OCI-LY3 (cell line): Measurements from ENCODE around the gene PTGS2.

Experiments used
- H2AFZ ChIP-seq: fragments of 200-600, 300-600 bp; shearing (Covaris generic); 2 replicates; pipeline ENCODE4 v1.6.0; 2014; ENCODE audit warnings: antibody characterized with exemption, low read depth, low read length
- H3K27ac ChIP-seq: fragments of 200-600, 300-600 bp; sonication (generic); 2 replicates; pipeline ENCODE4 v1.5.1; 2014; ENCODE audit warnings: mild to moderate bottlenecking, low read length, moderate library complexity, mixed read lengths
- H3K27me3 ChIP-seq: fragments of 200-600, 300-600 bp; sonication (generic); 2 replicates; pipeline ENCODE4 v1.6.1; 2014; ENCODE audit warnings: low read depth, low read length, mixed read lengths
- H3K36me3 ChIP-seq: fragments of 200-600, 300-600 bp; sonication (generic); replicated peaks from 2 replicates; pipeline ENCODE3; 2014; ENCODE audit warnings: low read depth, low read length, mixed read lengths
- H3K4me1 ChIP-seq: fragments of 300-600, 200-600 bp; sonication (generic); 2 replicates; pipeline ENCODE4 v1.6.1; 2014; ENCODE audit warnings: low read length, mixed read lengths
- H3K4me2 ChIP-seq: fragments of 200-600, 300-600 bp; sonication (generic); 2 replicates; pipeline ENCODE4 v1.6.1; 2014; ENCODE audit warnings: low read length, mixed read lengths
- H3K4me3 ChIP-seq: fragments of 300-600, 200-600 bp; sonication (generic); 2 replicates; pipeline ENCODE4 v1.5.1; 2014; ENCODE audit warnings: antibody characterized with exemption, mild to moderate bottlenecking, low read length, moderate library complexity
- H3K79me2 ChIP-seq: fragments of 300-600, 200-600 bp; shearing (Covaris generic); 2 replicates; pipeline ENCODE4 v1.6.1; 2014; ENCODE audit warnings: mild to moderate bottlenecking, low read length, mixed read lengths
- H3K9ac ChIP-seq: fragments of 300-600, 200-600 bp; shearing (Covaris generic); 2 replicates; pipeline ENCODE4 v1.6.0; 2014; ENCODE audit warnings: mild to moderate bottlenecking, low read length, moderate library complexity
- H3K9me3 ChIP-seq: fragments of 200-600, 300-600 bp; shearing (Covaris generic); 2 replicates; pipeline ENCODE4 v1.6.1; 2014; ENCODE audit warnings: low read length, mixed read lengths; ENCODE audit not compliant: insufficient read depth
- H4K20me1 ChIP-seq: fragments of 200-600, 300-600 bp; sonication (generic); 2 replicates; pipeline ENCODE4 v1.6.1; 2016; ENCODE audit warnings: low read length, mixed read lengths; ENCODE audit not compliant: insufficient read depth
- EZH2phosphoT487 ChIP-seq: fragments of 200-600 bp; shearing (Covaris generic); IDR thresholded peaks from 2 replicates; pipeline ENCODE4 v1.6.1; 2018; ENCODE audit warnings: antibody characterized with exemption, mixed run types, low read depth
- TF ChIP-seq, protein P1 (sequence below): fragments of 200-600, 300-600 bp; sonication (generic); IDR thresholded peaks from 2 replicates; pipeline ENCODE4 v1.5.1; 2014; ENCODE audit warnings: antibody characterized with exemption, low read length, low read depth

Gene PTGS2

DNA sequence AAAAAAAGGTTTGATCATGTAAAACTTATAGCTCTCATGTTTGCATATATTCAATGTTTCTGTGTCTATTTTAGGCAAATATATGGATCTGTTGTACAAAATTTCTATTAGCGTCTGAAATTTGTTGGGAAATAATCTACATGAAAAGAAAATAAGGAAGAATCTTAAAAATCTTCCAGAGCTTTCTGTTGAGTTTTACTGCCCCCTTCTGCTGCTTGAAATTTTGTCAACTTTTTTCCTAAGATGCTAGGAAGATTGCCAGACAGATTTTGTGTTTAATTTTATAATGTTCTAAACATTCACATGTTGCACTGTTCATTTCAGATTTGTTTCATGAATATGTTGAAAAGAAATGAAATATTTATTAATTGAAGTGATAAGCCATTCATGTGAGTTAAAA, 2.5 kb upstream of the PTGS2 start:
- Histone ChIP-seq H2AFZ (no peak overlapping the region), H3K9ac (no peak overlapping the region), H4K20me1 (no peaks in the 10 kb centered on the region), H3K9me3 (no peaks in the 10 kb centered on the region), H3K79me2 (no peaks in the 10 kb centered on the region), H3K4me2 (no peak overlapping the region), H3K27me3 (0 out of 2 replicates have a peak, but pooled peaks cover 5% of the 10 kb centered on the region), H3K4me1 (peaks cover 9% of the 10 kb centered on the region), H3K36me3 (no peaks in the 10 kb centered on the region), H3K4me3 (no peak overlapping the region), H3K27ac (no peak overlapping the region)
- TF ChIP-seq, protein P1, sequence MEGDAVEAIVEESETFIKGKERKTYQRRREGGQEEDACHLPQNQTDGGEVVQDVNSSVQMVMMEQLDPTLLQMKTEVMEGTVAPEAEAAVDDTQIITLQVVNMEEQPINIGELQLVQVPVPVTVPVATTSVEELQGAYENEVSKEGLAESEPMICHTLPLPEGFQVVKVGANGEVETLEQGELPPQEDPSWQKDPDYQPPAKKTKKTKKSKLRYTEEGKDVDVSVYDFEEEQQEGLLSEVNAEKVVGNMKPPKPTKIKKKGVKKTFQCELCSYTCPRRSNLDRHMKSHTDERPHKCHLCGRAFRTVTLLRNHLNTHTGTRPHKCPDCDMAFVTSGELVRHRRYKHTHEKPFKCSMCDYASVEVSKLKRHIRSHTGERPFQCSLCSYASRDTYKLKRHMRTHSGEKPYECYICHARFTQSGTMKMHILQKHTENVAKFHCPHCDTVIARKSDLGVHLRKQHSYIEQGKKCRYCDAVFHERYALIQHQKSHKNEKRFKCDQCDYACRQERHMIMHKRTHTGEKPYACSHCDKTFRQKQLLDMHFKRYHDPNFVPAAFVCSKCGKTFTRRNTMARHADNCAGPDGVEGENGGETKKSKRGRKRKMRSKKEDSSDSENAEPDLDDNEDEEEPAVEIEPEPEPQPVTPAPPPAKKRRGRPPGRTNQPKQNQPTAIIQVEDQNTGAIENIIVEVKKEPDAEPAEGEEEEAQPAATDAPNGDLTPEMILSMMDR = peak; percentile 68
- no peak for TF ChIP-seq EZH2phosphoT487

DNA sequence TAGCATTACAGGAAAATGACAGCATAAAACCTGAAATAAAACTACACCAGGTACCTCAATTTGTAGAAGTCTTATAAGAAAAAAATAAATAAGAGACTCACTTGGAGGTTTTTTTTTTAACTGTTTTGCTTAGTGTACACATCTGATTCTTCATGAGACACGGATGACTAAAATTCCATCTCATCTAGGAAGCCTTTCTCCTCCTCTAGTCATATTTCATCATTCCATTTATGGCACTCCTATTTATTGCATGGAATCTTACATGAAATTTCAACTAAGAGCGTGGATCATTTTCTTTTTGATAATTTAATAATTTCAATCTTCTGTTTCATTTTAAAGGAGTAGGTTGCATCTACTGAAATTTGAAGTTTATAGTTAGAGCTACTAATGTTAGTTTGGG, 1.6 kb upstream of the PTGS2 start:
- no peak for TF ChIP-seq EZH2phosphoT487
- TF ChIP-seq, protein P1 = no peak
- Histone ChIP-seq H4K20me1 (no peaks in the 10 kb centered on the region), H3K79me2 (no peaks in the 10 kb centered on the region), H3K9ac (no peak overlapping the region), H3K9me3 (no peaks in the 10 kb centered on the region), H3K4me2 (no peak overlapping the region), H2AFZ (no peak overlapping the region), H3K4me1 (peaks cover 9% of the 10 kb centered on the region), H3K27ac (no peak overlapping the region), H3K4me3 (no peak overlapping the region), H3K27me3 (0 out of 2 replicates have a peak, but pooled peaks cover 5% of the 10 kb centered on the region), H3K36me3 (no peaks in the 10 kb centered on the region)

DNA sequence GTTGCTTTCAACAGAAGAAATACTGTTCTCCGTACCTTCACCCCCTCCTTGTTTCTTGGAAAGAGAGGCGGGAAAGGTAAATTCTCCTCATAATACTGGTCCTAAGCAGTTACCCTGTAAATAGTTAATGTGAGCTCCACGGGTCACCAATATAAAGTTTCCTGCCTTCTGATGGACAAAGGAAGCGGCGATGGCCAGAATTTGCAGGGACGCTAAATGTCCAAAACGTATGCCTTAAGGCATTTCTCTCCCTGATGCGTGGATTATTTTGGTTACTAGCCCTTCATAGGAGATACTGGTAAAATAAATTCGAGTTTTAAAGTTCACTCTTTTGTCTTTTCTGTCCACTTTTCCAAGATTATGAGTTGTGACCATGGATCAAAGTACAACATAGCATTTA, 898 bp upstream of the PTGS2 start:
- H3K4me3 ChIP-seq = no peak overlapping the region
- no peak for TF ChIP-seq EZH2phosphoT487
- TF ChIP-seq, protein P1 = no peak
- H2AFZ ChIP-seq = no peak overlapping the region
- H3K9me3 ChIP-seq = no peaks in the 10 kb centered on the region
- no peak overlapping the region for H3K9ac ChIP-seq
- no peaks in the 10 kb centered on the region for H3K36me3 ChIP-seq
- peaks cover 9% of the 10 kb centered on the region for H3K4me1 ChIP-seq
- H3K27ac ChIP-seq = no peak overlapping the region
- no peaks in the 10 kb centered on the region for H4K20me1 ChIP-seq
- 0 out of 2 replicates have a peak, but pooled peaks cover 5% of the 10 kb centered on the region for H3K27me3 ChIP-seq
- H3K79me2 ChIP-seq = no peaks in the 10 kb centered on the region
- H3K4me2 ChIP-seq = no peak overlapping the region

DNA sequence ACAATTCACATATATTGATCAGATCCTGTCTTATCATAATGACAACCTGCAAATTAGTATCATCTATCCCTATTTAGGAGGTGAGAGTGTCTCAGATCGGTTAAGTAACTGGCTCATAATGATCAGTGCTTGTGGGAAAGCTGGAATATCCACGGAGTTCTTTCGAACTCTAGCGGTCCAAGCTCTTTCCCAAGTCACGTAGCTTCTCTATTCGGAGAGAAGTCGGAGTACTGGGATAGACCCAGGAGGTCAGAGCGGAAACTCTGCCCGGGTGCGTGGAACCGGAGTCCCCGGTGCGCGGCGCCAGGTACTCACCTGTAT, 339 bp downstream of the PTGS2 start:
- Histone ChIP-seq H3K9ac (no peak overlapping the region), H3K4me3 (no peak overlapping the region), H3K4me2 (no peak overlapping the region), H2AFZ (no peak overlapping the region), H3K27me3 (0 out of 2 replicates have a peak, but pooled peaks cover 5% of the 10 kb centered on the region), H4K20me1 (no peaks in the 10 kb centered on the region), H3K4me1 (peaks cover 9% of the 10 kb centered on the region), H3K27ac (no peak overlapping the region), H3K79me2 (no peaks in the 10 kb centered on the region), H3K36me3 (no peaks in the 10 kb centered on the region), H3K9me3 (no peaks in the 10 kb centered on the region)
- TF ChIP-seq, protein P1 = no peak
- no peak for TF ChIP-seq EZH2phosphoT487
